IMR-90 (cell line): ENCODE results near the gene SLCO3A1. TPM values are rescaled to one million over a fixed set of nuclear protein-coding genes. Genes with fewer than 3 reads are reported as not detected.

Experiments used
- ATAC-seq: fragments of 200-7000 bp; cut with Tn5 transposase; 2 replicates; pipeline ENCODE4 v1.9.1; 2020; ENCODE audit warnings: low read depth, mild to moderate bottlenecking, moderate library complexity
- BruUV-seq: library from RNA; stranded (reverse); fragments of 400-500 nt; replicated peaks from 2 replicates; lab custom pipeline; 2021; lab: Mats Ljungman, UMichigan
- CTCF ChIA-PET: fragments of 300-600 bp; formaldehyde crosslinking; extraction: SDS; loops from one replicate; lab custom pipeline; 2021; ENCODE audit warnings: antibody characterized with exemption; lab: Yijun Ruan, JAX
- POLR2A ChIA-PET: fragments of 300-600 bp; sonication (Branson Sonifier 250); formaldehyde crosslinking; loops from one replicate; lab custom pipeline; 2022; ENCODE audit warnings: antibody characterized with exemption; ENCODE audit not compliant: unreplicated experiment; lab: Charles Lee
- DNase-seq: peaks from one replicate; pipeline ENCODE4 v3.0.0; 2013
- H2AFZ ChIP-seq: replicated peaks from 2 replicates; pipeline ENCODE3; 2013; ENCODE audit warnings: low read length, mild to moderate bottlenecking; ENCODE audit not compliant: poor library complexity
- H2AK5ac ChIP-seq: 2 replicates; pipeline ENCODE4 v1.6.1; 2013; ENCODE audit warnings: low read depth, low read length, inconsistent platforms
- H2AK9ac ChIP-seq: replicated peaks from 2 replicates; pipeline ENCODE3; 2013; ENCODE audit warnings: mild to moderate bottlenecking, low read depth, low read length, moderate library complexity; ENCODE audit not compliant: poor library complexity
- H2BK120ac ChIP-seq: 2 replicates; pipeline ENCODE4 v1.6.1; 2013; ENCODE audit warnings: low read depth, low read length, inconsistent platforms
- H2BK15ac ChIP-seq: 3 replicates; pipeline ENCODE4 v1.6.1; 2013; ENCODE audit warnings: low read depth, low read length, inconsistent platforms
- H2BK20ac ChIP-seq: 2 replicates; pipeline ENCODE4 v1.6.1; 2013; ENCODE audit warnings: low read depth, mild to moderate bottlenecking, inconsistent platforms, low read length, moderate library complexity
- H2BK5ac ChIP-seq: 2 replicates; pipeline ENCODE4 v1.6.1; 2013; ENCODE audit warnings: mild to moderate bottlenecking, low read depth, low read length, inconsistent platforms; ENCODE audit not compliant: poor library complexity, severe bottlenecking
- H3K14ac ChIP-seq: replicated peaks from 2 replicates; pipeline ENCODE4 v1.6.1; 2013; ENCODE audit warnings: low read depth, low read length, inconsistent platforms
- H3K18ac ChIP-seq: 2 replicates; pipeline ENCODE4 v1.6.1; 2013; ENCODE audit warnings: low read depth, low read length, control low read depth
- H3K23ac ChIP-seq: 2 replicates; pipeline ENCODE4 v1.6.1; 2013; ENCODE audit warnings: low read depth, low read length, inconsistent platforms
- H3K27ac ChIP-seq: 2 replicates; pipeline ENCODE4 v1.5.1; 2013; ENCODE audit warnings: mild to moderate bottlenecking, control low read depth, low read length; ENCODE audit not compliant: insufficient read depth
- H3K27me3 ChIP-seq: 2 replicates; pipeline ENCODE4 v1.6.1; 2013; ENCODE audit warnings: low read length; ENCODE audit not compliant: control insufficient read depth, insufficient read depth
- H3K36me3 ChIP-seq: 2 replicates; pipeline ENCODE4 v1.6.1; 2013; ENCODE audit warnings: low read length, mixed read lengths; ENCODE audit not compliant: control insufficient read depth, insufficient read depth
- H3K4ac ChIP-seq: 2 replicates; pipeline ENCODE4 v1.6.1; 2013; ENCODE audit warnings: low read depth, low read length, inconsistent platforms
- H3K4me1 ChIP-seq: 2 replicates; pipeline ENCODE4 v1.6.1; 2013; ENCODE audit warnings: low read length, mixed read lengths; ENCODE audit not compliant: control insufficient read depth, insufficient read depth
- H3K4me2 ChIP-seq: 2 replicates; pipeline ENCODE4 v1.6.1; 2013; ENCODE audit warnings: low read depth, mild to moderate bottlenecking, control low read depth, low read length, moderate library complexity
- H3K4me3 ChIP-seq: 2 replicates; pipeline ENCODE4 v1.5.1; 2013; ENCODE audit warnings: low read depth, mild to moderate bottlenecking, control low read depth, low read length, moderate library complexity; ENCODE audit not compliant: insufficient read depth
- H3K56ac ChIP-seq: 2 replicates; pipeline ENCODE4 v1.6.1; 2013; ENCODE audit warnings: low read length, inconsistent platforms; ENCODE audit not compliant: insufficient read depth; ENCODE audit errors: extremely low read depth
- H3K79me1 ChIP-seq, 2 experiments: 2 replicates each; pipeline ENCODE4 v1.6.1; 2013; ENCODE audit warnings: low read length in 2 of 2, inconsistent platforms in 1 of 2, low read depth in 1 of 2
- H3K9ac ChIP-seq: 2 replicates; pipeline ENCODE4 v1.6.1; 2013; ENCODE audit warnings: low read depth, low read length, control low read depth
- H3K9me1 ChIP-seq: 2 replicates; pipeline ENCODE4 v1.6.1; 2013; ENCODE audit warnings: low read length, inconsistent platforms; ENCODE audit not compliant: insufficient read depth
- H3K9me3 ChIP-seq: 2 replicates; pipeline ENCODE4 v1.6.1; 2013; ENCODE audit warnings: low read length; ENCODE audit not compliant: control insufficient read depth, insufficient read depth
- H4K20me1 ChIP-seq: 2 replicates; pipeline ENCODE4 v1.6.1; 2013; ENCODE audit warnings: low read length, inconsistent platforms; ENCODE audit not compliant: insufficient read depth
- H4K5ac ChIP-seq: 2 replicates; pipeline ENCODE4 v1.6.1; 2013; ENCODE audit warnings: mild to moderate bottlenecking, low read depth, low read length, control low read depth
- H4K8ac ChIP-seq, 2 experiments: 2 replicates each; pipeline ENCODE4 v1.6.1; 2013; ENCODE audit warnings: low read depth in 2 of 2, low read length in 2 of 2, control low read depth in 1 of 2, inconsistent platforms in 1 of 2
- H4K91ac ChIP-seq: 2 replicates; pipeline ENCODE4 v1.6.1; 2013; ENCODE audit warnings: low read depth, low read length, inconsistent platforms; ENCODE audit not compliant: insufficient read depth
- BHLHE40 ChIP-seq: fragments of 150-350 bp; IDR thresholded peaks from 2 replicates; pipeline ENCODE4 v1.6.1; 2016; ENCODE audit warnings: mild to moderate bottlenecking, low read depth, low read length
- CEBPB ChIP-seq: IDR thresholded peaks from 2 replicates; pipeline ENCODE4 v1.6.1; 2012; ENCODE audit warnings: low read depth, low read length, improper control_type of control experiment
- CHD1 ChIP-seq: IDR thresholded peaks from 2 replicates; pipeline ENCODE4 v1.6.1; 2012; ENCODE audit warnings: low read depth, low read length, improper control_type of control experiment
- FOS ChIP-seq: fragments of 150-350 bp; IDR thresholded peaks from 2 replicates; pipeline ENCODE4 v1.6.1; 2016; ENCODE audit warnings: low read depth, low read length
- MAFK ChIP-seq: IDR thresholded peaks from 2 replicates; pipeline ENCODE4 v1.6.1; 2012; ENCODE audit warnings: low read depth, low read length, improper control_type of control experiment
- MAZ ChIP-seq: IDR thresholded peaks from 2 replicates; pipeline ENCODE4 v1.6.1; 2012; ENCODE audit warnings: low read depth, mild to moderate bottlenecking, low read length, improper control_type of control experiment, moderate library complexity, borderline replicate concordance
- MXI1 ChIP-seq: IDR thresholded peaks from 2 replicates; pipeline ENCODE4 v1.6.1; 2012; ENCODE audit warnings: low read depth, mild to moderate bottlenecking, low read length, moderate library complexity, borderline replicate concordance
- NFE2L2 ChIP-seq: fragments of 150-350 bp; IDR thresholded peaks from 2 replicates; pipeline ENCODE4 v1.6.1; 2016; ENCODE audit warnings: low read depth, mild to moderate bottlenecking, low read length
- RAD21 ChIP-seq: IDR thresholded peaks from 2 replicates; pipeline ENCODE4 v1.6.1; 2012; ENCODE audit warnings: low read length, improper control_type of control experiment
- RCOR1 ChIP-seq: IDR thresholded peaks from 2 replicates; pipeline ENCODE4 v1.6.1; 2012; ENCODE audit warnings: mild to moderate bottlenecking, low read length, improper control_type of control experiment; ENCODE audit not compliant: insufficient replicate concordance
- RFX5 ChIP-seq: IDR thresholded peaks from 2 replicates; pipeline ENCODE4 v1.8.0; 2012; ENCODE audit warnings: low read depth, mild to moderate bottlenecking, low read length, moderate library complexity
- SMC3 ChIP-seq: fragments of 150-350 bp; IDR thresholded peaks from 2 replicates; pipeline ENCODE4 v1.6.1; 2016; ENCODE audit warnings: low read depth, mild to moderate bottlenecking, antibody characterized with exemption, low read length, moderate library complexity
- WGBS, 2 experiments: methylation state at CpG; one replicate each; pipeline versions ENCODE4 v1.1.5 to v1.1.7; 2013; ENCODE audit warnings: missing lambda C conversion rate in 2 of 2; ENCODE audit not compliant: insufficient read length in 1 of 2; ENCODE audit errors: extremely low coverage in 2 of 2; 5-methylcytosine and 5-hydroxymethylcytosine counted together
- dilution Hi-C: fragments of 300-500 bp; cut with HindIII; formaldehyde crosslinking; loops from one replicate; pipeline ENCODE4 v1.14.3; 2018; ENCODE audit warnings: low sequenced_read_pairs; ENCODE audit not compliant: unreplicated experiment
- in situ Hi-C: fragments of 300-500 bp; cut with MboI; formaldehyde crosslinking; loops from 3 replicates; pipeline ENCODE4 v1.14.3; 2019; ENCODE audit warnings: low sequenced_read_pairs, inconsistent platforms, mixed read lengths
- intact Hi-C: fragments of 100-400 bp; cut with micrococcal nuclease; formaldehyde crosslinking; loops from 2 replicates; pipeline ENCODE4 v1.10.0; 2022
- polyA plus RNA-seq, 3 experiments: library from polyadenylated mRNA; depleted of rRNA; stranded (reverse); fragments of >200 nt; gene quantifications; 2 replicates each; pipeline ENCODE4 v1.2.3, GENCODE V29; 2012; ENCODE audit warnings: low replicate concordance in 1 of 3
- total RNA-seq: library from RNA; depleted of rRNA; stranded (reverse); fragments of >200 nt; gene quantifications from 2 replicates; pipeline ENCODE4 v1.2.3, GENCODE V29; 2012
- TF ChIP-seq, protein P1 (sequence below): conservative IDR thresholded peaks from 2 replicates; pipeline ENCODE4 v1.5.1; 2012; ENCODE audit warnings: mild to moderate bottlenecking, low read depth, low read length, improper control_type of control experiment
- TF ChIP-seq, protein P2 (sequence below): fragments of 150-350 bp; IDR thresholded peaks from 2 replicates; pipeline ENCODE4 v1.6.1; 2016; ENCODE audit warnings: low read depth, mild to moderate bottlenecking, low read length, moderate library complexity, borderline replicate concordance
- TF ChIP-seq, protein P3 (sequence below): fragments of 150-350 bp; IDR thresholded peaks from 2 replicates; pipeline ENCODE4 v1.6.1; 2017; ENCODE audit warnings: mild to moderate bottlenecking, antibody characterized with exemption, low read length, low read depth

The SLCO3A1 gene
- total and polyA plus RNA-seq, 2 of the 4 experiments (the other 2 are of a cell fraction) = 4.7 to 8.1 TPM

DNA sequence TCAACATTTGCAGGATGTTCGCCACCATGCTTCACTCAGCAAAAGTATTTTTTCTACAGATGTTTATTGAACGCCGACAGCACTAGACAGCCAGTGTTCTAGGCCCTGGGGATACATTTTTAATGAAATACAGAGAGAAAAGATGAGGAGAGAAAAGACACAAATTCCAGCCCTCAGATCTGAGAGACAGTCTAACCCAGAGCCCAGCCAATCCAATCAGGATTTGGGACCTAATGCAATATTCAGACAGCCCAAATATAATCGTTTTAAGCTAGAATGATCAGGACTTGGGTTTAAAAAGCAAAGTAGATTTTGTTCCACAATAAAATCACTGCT, 174.8 kb downstream of the SLCO3A1 start:
- no peak overlapping the region for H3K18ac ChIP-seq
- H2BK15ac ChIP-seq = no peak overlapping the region
- H3K56ac ChIP-seq = no peak overlapping the region
- H3K4me1 ChIP-seq = no peaks in the 10 kb centered on the region; the same call in 1 of the 2 replicates
- no peak overlapping the region for H2BK120ac ChIP-seq
- no TSS peak for BruUV-seq
- H3K23ac ChIP-seq = no peak overlapping the region
- H3K27me3 ChIP-seq = no peaks in the 10 kb centered on the region
- H2AFZ ChIP-seq = no peak overlapping the region
- H2BK5ac ChIP-seq = no peak overlapping the region
- H3K9me1 ChIP-seq = no peaks in the 10 kb centered on the region
- intact Hi-C loops = no loop called here
- WGBS, 2 experiments = no CpG with 5 or more reads among the region's 4 CpGs
- H3K4me2 ChIP-seq = no peak overlapping the region
- H4K8ac ChIP-seq = no peak overlapping the region
- no peak overlapping the region for H3K4me3 ChIP-seq
- H3K14ac ChIP-seq = no peak overlapping the region
- no peak overlapping the region for H3K27ac ChIP-seq
- no peaks in the 10 kb centered on the region for H4K20me1 ChIP-seq
- no peaks in the 10 kb centered on the region for H3K9me3 ChIP-seq
- H3K36me3 ChIP-seq = no peaks in the 10 kb centered on the region
- DNase-seq (no peak), ATAC-seq (no peak)
- H4K91ac ChIP-seq = no peak overlapping the region
- H3K9ac ChIP-seq = no peak overlapping the region
- no peak overlapping the region for H4K5ac ChIP-seq
- dilution Hi-C loops = no loop called here
- H2AK9ac ChIP-seq = no peak overlapping the region
- CTCF ChIA-PET = no interaction called here
- H3K4ac ChIP-seq = no peak overlapping the region
- H2AK5ac ChIP-seq = no peak overlapping the region
- H3K79me1 ChIP-seq = no peaks in the 10 kb centered on the region
- TF ChIP-seq MXI1 = no peak
- no peak for TF ChIP-seq RCOR1
- no peak for TF ChIP-seq CHD1
- no peak for TF ChIP-seq FOS
- TF ChIP-seq, protein P1, sequence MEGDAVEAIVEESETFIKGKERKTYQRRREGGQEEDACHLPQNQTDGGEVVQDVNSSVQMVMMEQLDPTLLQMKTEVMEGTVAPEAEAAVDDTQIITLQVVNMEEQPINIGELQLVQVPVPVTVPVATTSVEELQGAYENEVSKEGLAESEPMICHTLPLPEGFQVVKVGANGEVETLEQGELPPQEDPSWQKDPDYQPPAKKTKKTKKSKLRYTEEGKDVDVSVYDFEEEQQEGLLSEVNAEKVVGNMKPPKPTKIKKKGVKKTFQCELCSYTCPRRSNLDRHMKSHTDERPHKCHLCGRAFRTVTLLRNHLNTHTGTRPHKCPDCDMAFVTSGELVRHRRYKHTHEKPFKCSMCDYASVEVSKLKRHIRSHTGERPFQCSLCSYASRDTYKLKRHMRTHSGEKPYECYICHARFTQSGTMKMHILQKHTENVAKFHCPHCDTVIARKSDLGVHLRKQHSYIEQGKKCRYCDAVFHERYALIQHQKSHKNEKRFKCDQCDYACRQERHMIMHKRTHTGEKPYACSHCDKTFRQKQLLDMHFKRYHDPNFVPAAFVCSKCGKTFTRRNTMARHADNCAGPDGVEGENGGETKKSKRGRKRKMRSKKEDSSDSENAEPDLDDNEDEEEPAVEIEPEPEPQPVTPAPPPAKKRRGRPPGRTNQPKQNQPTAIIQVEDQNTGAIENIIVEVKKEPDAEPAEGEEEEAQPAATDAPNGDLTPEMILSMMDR = no peak
- TF ChIP-seq, protein P2, sequence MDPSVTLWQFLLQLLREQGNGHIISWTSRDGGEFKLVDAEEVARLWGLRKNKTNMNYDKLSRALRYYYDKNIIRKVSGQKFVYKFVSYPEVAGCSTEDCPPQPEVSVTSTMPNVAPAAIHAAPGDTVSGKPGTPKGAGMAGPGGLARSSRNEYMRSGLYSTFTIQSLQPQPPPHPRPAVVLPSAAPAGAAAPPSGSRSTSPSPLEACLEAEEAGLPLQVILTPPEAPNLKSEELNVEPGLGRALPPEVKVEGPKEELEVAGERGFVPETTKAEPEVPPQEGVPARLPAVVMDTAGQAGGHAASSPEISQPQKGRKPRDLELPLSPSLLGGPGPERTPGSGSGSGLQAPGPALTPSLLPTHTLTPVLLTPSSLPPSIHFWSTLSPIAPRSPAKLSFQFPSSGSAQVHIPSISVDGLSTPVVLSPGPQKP = no peak
- TF ChIP-seq NFE2L2 = no peak
- TF ChIP-seq BHLHE40 = no peak
- TF ChIP-seq RFX5 = no peak
- TF ChIP-seq, protein P3, sequence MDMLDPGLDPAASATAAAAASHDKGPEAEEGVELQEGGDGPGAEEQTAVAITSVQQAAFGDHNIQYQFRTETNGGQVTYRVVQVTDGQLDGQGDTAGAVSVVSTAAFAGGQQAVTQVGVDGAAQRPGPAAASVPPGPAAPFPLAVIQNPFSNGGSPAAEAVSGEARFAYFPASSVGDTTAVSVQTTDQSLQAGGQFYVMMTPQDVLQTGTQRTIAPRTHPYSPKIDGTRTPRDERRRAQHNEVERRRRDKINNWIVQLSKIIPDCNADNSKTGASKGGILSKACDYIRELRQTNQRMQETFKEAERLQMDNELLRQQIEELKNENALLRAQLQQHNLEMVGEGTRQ = no peak
- TF ChIP-seq RAD21 = no peak
- TF ChIP-seq MAFK = no peak
- no peak for TF ChIP-seq MAZ
- TF ChIP-seq SMC3 = no peak
- TF ChIP-seq CEBPB = no peak
- POLR2A ChIA-PET = no interaction called here
- in situ Hi-C loops = no loop called here
- H2BK20ac ChIP-seq = no peak overlapping the region
